Spinal cord (tissue), 10 donors: ENCODE data around the gene SLC2A4. TPM values are rescaled to one million over a fixed set of nuclear protein-coding genes. Genes with fewer than 3 reads are reported as not detected.

Experiments used
- DNase-seq, 6 donors: peaks; one replicate each; pipeline versions ENCODE4 v3.0.0 to v3.0.0-alpha.2; 2013 to 2015; ENCODE audit warnings: low spot score in 6 of 6, low read depth in 4 of 6
- H3K27ac ChIP-seq: one replicate; pipeline ENCODE4 v1.5.1; 2013; ENCODE audit warnings: low read depth, low read length, control low read depth
- H3K27me3 ChIP-seq: one replicate; pipeline ENCODE4 v1.6.1; 2013; ENCODE audit warnings: low read length; ENCODE audit not compliant: control insufficient read depth, insufficient read depth
- H3K36me3 ChIP-seq: one replicate; pipeline ENCODE4 v1.6.1; 2013; ENCODE audit warnings: low read length; ENCODE audit not compliant: control insufficient read depth, insufficient read depth
- H3K4me1 ChIP-seq: one replicate; pipeline ENCODE4 v1.6.1; 2013; ENCODE audit warnings: low read length; ENCODE audit not compliant: control insufficient read depth, insufficient read depth
- H3K4me3 ChIP-seq: one replicate; pipeline ENCODE4 v1.5.1; 2013; ENCODE audit warnings: low read depth, low read length, control low read depth
- H3K9me3 ChIP-seq: one replicate; pipeline ENCODE4 v1.6.1; 2013; ENCODE audit warnings: low read length; ENCODE audit not compliant: control insufficient read depth, insufficient read depth
- WGBS: methylation state at CpG from one replicate; pipeline ENCODE4 v1.1.5; 2013; ENCODE audit warnings: missing lambda C conversion rate; ENCODE audit not compliant: insufficient coverage; 5-methylcytosine and 5-hydroxymethylcytosine counted together
- polyA plus RNA-seq, 2 donors: library from polyadenylated mRNA; unstranded; fragments of 120-200 nt; gene quantifications; one replicate each; pipeline ENCODE4 v1.2.1, GENCODE V29; 2013; ENCODE audit not compliant: insufficient read length in 2 of 2
- total RNA-seq, 2 donors: library from RNA; depleted of rRNA in 1 of 2; stranded (reverse); fragments of 120-200 nt in 1 of 2; fragments of >200 nt in 1 of 2; gene quantifications; one replicate each; pipeline versions ENCODE4 v1.2.3 to v1.2.4, GENCODE V29; 2013 to 2014
- donor health status: healthy.

SLC2A4 gene
- total and polyA plus RNA-seq, 4 donors, result 0.48 to 1.9 (median 0.69) TPM

DNA sequence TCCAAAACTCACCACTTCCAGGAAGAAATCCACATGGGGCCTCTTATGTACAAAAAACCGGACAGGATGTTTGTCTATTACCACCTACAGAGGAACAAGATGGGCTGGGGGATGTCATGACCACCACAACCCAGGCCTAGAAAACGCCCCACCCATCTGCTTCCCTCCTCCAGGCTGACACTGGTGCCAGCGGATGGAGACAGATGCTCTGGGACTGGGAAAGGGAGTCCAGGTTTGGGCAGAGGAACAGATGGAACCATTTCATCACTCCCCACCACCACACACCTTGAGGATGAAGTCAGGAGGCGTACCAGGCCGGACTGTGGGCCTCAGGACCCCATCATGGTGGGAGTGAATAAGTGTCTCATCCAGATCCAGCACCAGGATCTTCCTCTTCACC, 34.7 kb upstream of the SLC2A4 start:
- WGBS, result no CpG with 5 or more reads among the region's 5 CpGs
- no peak overlapping the region for H3K4me3 ChIP-seq
- peaks cover 32% of the 10 kb centered on the region for H3K36me3 ChIP-seq
- H3K27me3 ChIP-seq, result no peaks in the 10 kb centered on the region
- DNase-seq, result no peak
- peaks cover 34% of the 10 kb centered on the region for H3K4me1 ChIP-seq
- H3K27ac ChIP-seq, result no peak overlapping the region
- H3K9me3 ChIP-seq, result no peaks in the 10 kb centered on the region

DNA sequence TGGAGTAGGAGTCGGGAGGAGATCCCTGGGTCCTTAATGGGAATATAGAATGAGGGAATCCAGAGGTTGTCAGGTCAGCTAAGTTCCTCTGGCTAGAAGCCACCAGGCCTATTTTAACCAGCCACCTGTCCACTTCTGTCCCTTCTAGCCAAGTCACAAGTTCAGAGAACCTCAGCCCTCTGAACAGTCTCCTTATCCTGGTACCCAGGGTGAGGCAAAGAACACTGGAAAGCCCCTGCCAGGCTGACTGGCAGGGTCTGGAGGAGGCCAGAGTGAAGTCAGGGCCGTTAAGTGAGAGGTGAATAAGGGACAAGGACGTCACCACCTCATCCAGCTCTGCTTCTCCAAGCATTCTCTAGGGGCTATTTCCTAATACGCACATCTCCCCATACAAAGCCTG, 32.7 kb upstream of the SLC2A4 start:
- peaks cover 34% of the 10 kb centered on the region for H3K4me1 ChIP-seq
- no peaks in the 10 kb centered on the region for H3K27me3 ChIP-seq
- H3K27ac ChIP-seq, result no peak overlapping the region
- no peak for DNase-seq
- H3K4me3 ChIP-seq, result no peak overlapping the region
- 77% methylated on average over 2 of the region's 4 CpGs for WGBS
- peaks cover 28% of the 10 kb centered on the region for H3K36me3 ChIP-seq
- H3K9me3 ChIP-seq, result no peaks in the 10 kb centered on the region

DNA sequence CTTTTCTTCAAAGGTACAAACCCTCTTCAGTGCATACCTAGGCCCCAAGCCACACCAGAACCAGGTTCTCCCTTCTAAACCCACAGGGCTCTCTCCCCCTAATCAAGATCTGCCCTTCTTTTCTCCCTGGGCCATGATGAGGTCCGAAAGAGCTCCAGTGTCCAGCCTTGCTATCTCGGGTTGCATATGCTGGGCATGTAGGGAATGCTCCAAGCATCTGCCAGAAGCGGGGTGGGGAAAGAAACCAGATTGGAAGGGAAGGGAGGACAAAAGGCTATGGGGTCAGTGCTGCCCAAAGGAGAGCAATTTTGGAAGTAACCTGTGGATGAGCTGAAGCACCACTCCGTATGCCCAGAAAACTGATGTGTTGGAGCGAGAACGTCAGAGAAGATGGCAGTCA, 32.3 kb upstream of the SLC2A4 start:
- Histone ChIP-seq H3K36me3 (peaks cover 25% of the 10 kb centered on the region), H3K9me3 (no peaks in the 10 kb centered on the region), H3K4me1 (peaks cover 31% of the 10 kb centered on the region), H3K27ac (no peak overlapping the region), H3K27me3 (no peaks in the 10 kb centered on the region), H3K4me3 (no peak overlapping the region)
- peak in 1 of 6 donors; percentile 1 for DNase-seq
- WGBS, result 93% methylated on average over 6 of the region's 6 CpGs

DNA sequence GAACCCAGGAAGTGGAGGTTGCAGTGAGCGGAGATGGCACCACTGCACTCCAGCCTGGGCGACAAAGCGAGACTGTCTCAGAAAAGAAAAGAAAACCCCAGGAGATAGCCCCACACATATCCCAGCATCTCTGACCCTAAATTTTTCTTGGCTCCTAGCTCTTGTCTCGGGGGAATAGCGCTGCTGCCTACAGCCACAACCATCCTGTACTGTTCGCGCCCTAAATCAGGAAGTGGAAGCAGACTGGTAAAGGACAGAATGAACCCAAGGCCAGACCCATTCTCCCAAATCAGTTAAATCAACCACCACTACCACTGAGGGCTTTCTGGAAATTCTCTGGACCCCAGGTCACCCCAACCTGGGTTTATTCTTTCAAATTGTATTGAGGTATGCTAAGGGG, 31.7 kb upstream of the SLC2A4 start:
- peak overlapping the region; percentile 98 for H3K4me3 ChIP-seq
- no peaks in the 10 kb centered on the region for H3K9me3 ChIP-seq
- H3K27ac ChIP-seq, result no peak overlapping the region
- H3K36me3 ChIP-seq, result peaks cover 25% of the 10 kb centered on the region
- DNase-seq, result peak in 1 of 6 donors; percentile 1
- H3K4me1 ChIP-seq, result peaks cover 31% of the 10 kb centered on the region
- H3K27me3 ChIP-seq, result no peaks in the 10 kb centered on the region
- WGBS, result 91% methylated on average over 7 of the region's 7 CpGs

DNA sequence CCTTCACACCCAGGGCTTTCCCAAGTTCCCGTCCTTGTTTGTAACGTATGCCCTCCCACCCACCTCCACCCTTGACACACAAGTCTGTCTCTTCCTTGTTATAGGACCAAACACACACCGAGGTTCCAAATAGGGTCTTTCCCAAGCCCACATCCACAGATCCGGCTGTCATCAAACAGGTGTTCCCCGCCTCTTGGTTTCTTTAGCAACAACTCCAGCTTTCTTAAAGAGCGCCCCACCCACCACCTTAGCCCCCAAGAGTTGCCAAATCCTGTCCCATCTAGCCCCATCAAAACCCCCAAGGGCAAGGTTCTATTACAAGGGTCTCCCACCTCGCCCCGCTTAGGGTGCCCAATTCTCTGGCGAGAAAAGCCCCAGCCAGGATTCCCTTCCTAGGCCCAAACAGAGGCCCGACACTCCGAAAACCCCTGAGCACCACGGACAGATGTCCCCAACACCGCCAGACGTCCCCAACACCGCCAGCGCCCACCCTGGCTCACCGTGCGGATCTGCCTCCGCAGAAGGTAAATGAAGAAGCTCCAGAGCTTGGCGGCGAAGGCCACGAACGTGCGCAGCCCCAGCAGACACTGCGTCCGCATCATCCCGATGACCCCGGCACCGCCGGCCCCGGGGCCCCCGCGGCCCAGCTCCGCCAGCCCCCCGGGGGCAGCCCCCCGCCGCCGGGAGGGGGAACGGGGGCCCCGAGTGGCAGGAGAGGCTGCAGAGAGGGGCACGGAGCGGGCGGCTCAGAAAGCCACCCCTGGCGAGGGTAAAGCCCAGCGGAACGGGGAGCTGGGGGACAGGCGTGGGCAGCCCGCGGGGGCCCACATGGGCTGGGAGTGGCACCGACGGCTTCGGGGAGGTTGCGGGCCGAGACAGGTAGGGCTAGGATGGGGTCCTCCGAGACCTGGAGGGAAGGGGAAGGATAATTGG, 30.6 kb upstream of the SLC2A4 start:
- Histone ChIP-seq H3K4me1 (peaks cover 31% of the 10 kb centered on the region), H3K27ac (peak overlapping the region; percentile 100), H3K4me3 (peak overlapping the region; percentile 98), H3K36me3 (peaks cover 26% of the 10 kb centered on the region), H3K9me3 (no peaks in the 10 kb centered on the region), H3K27me3 (no peaks in the 10 kb centered on the region)
- WGBS, result under 1% methylated on average over 50 of the region's 55 CpGs
- peak in 2 of 6 donors; percentile 19 to 33 for DNase-seq

DNA sequence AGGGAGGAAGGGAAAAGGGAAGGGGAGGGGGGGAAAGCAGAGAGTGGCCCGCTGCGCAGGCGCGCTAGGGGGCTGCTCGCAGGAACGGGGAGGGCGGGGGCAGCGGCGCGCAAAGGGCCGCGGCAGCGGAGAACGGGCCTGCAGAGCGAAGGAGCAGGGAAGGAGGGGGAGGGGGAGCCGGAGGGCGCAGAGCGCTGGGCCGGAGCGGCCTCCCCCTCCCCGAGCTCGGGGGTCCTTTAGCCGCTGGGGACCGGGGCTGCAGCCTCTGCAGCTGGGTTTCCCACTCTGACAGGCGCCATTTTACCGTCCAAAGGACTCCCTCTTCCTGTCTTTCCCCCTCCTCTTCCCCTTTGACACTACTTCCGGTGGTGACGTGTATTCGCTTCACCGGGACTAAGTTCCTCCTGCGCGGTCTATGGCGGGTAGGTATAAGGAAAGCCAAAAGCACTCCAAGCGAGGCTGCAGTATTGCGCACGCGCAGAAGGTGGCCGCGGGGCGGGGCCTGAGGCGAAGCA, 29.8 kb upstream of the SLC2A4 start, which contains the start of gene CTDNEP1:
TSS of gene CTDNEP1 (minus strand) at position 74 of the 515 bp plus-strand sequence. CDS start 438 bp downstream, outside the sequence.
- under 1% methylated on average over 37 of the region's 41 CpGs for WGBS
- H3K9me3 ChIP-seq, result no peaks in the 10 kb centered on the region
- no peaks in the 10 kb centered on the region for H3K27me3 ChIP-seq
- peak within 1 kb of the TSS; percentile 100 for H3K27ac ChIP-seq
- H3K4me3 ChIP-seq, result peak within 1 kb of the TSS; percentile 98
- peak; percentile 99 to 100 (median 100) for DNase-seq
- peaks cover 27% of the 10 kb centered on the region for H3K36me3 ChIP-seq
- peaks cover 31% of the 10 kb centered on the region for H3K4me1 ChIP-seq

DNA sequence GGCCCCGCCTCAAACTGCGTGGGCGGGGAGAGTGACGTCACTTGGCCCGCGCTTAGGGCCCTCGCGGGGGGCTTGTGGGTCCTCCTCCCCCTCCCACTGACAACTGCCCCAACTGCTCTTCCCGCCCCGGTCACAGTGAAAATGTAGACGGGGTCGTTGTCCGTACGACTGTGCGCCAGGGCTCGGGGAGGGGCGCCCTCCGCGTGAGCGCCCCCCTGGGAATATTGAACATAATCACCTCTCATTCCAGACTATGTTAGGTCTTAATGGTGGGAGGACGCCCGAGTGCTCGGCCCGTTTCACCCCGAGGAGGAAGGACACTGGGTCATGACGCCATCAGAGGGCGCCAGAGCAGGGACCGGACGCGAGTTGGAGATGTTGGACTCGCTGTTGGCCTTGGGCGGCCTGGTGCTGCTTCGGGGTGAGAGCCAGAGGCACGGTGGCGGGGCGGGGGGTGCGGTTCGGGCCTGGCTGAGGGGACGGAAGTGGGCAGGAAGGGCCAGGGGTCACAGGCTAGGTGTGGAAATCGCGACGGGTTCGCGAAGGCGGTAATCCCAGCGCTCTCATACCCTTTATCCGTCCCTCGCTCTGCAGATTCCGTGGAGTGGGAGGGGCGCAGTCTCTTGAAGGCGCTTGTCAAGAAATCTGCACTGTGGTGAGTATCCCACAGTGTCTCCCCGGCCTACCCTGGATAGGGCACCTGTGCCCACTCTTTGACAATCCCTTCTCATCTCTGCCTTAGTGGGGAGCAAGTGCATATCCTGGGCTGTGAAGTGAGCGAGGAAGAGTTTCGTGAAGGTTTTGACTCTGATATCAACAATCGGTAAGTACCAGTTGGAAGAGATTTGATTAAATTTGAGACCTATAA, 29.1 kb upstream of the SLC2A4 start, which contains the start of gene ELP5:
TSS of gene ELP5 (plus strand) at position 40 of the 868 bp plus-strand sequence. CDS start at position 376, 336 bp downstream.
- 0% methylated on average over 40 of the region's 55 CpGs for WGBS
- Histone ChIP-seq H3K36me3 (peaks cover 30% of the 10 kb centered on the region), H3K4me1 (peaks cover 31% of the 10 kb centered on the region), H3K27me3 (no peaks in the 10 kb centered on the region), H3K27ac (peak within 1 kb of the TSS; percentile 100), H3K9me3 (no peaks in the 10 kb centered on the region), H3K4me3 (peak within 1 kb of the TSS; percentile 98)
- peak in 5 of 6 donors; percentile 84 to 97 (median 89) for DNase-seq

DNA sequence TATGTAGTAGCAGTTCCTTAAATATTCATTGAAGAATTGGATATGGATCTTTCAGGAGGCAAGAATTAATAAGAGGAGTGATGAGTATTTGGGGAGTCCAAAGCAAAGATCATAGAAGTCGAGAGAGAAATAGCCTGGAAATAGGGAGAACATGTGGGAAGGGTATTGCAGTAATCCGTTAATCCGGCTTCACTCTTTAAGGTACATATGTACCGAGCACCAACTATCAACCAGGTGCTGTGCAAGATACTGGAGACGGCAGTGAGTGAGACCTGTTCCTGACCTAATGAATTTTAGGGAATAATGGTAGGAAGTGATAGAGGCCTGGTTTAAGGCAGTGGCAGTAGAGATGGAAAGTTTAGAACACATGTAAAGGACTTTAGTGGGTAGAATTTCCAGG, 28.4 kb upstream of the SLC2A4 start:
- no peaks in the 10 kb centered on the region for H3K27me3 ChIP-seq
- peak overlapping the region; percentile 98 for H3K4me3 ChIP-seq
- no peaks in the 10 kb centered on the region for H3K9me3 ChIP-seq
- peak overlapping the region; percentile 100 for H3K27ac ChIP-seq
- H3K36me3 ChIP-seq, result peaks cover 37% of the 10 kb centered on the region
- peaks cover 31% of the 10 kb centered on the region for H3K4me1 ChIP-seq
- DNase-seq, result no peak
- 83% methylated on average over 3 of the region's 5 CpGs for WGBS

DNA sequence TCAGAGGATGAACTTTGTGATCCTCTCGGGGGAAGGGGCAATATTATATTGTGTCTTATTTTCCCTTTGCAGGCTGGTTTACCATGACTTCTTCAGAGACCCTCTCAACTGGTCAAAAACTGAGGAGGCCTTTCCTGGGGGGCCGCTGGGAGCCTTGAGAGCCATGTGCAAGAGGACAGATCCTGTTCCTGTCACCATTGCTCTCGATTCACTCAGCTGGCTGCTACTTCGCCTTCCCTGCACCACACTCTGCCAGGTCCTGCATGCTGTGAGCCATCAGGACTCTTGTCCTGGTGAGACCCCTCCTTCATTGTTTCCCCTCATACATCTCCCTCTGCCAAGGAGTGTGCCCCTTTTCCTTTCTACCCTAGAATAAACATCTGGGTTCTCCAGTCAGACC, 27.0 kb upstream of the SLC2A4 start:
- Histone ChIP-seq H3K9me3 (no peaks in the 10 kb centered on the region), H3K36me3 (peaks cover 51% of the 10 kb centered on the region), H3K27ac (no peak overlapping the region), H3K4me3 (no peak overlapping the region), H3K27me3 (no peaks in the 10 kb centered on the region), H3K4me1 (peaks cover 21% of the 10 kb centered on the region)
- DNase-seq, result no peak
- 88% methylated on average over 4 of the region's 4 CpGs for WGBS
